HepG2 (cell line): Measurements from ENCODE around the gene PRR15L. TPM values are rescaled to one million over a fixed set of nuclear protein-coding genes. Genes with fewer than 3 reads are reported as not detected.

Source experiments
- CHCHD3 ChIP-seq: sonication (generic); formaldehyde crosslinking; IDR thresholded peaks from 2 replicates; pipeline ENCODE4 v1.8.0; 2022; ENCODE audit warnings: mild to moderate bottlenecking, missing genetic modification reagents, moderate library complexity
- DPF2 ChIP-seq: sonication (generic); formaldehyde crosslinking; IDR thresholded peaks from 2 replicates; pipeline ENCODE4 v1.4.0; 2020; ENCODE audit warnings: mild to moderate bottlenecking, low read depth, missing genetic modification reagents, borderline replicate concordance
- GLI4 ChIP-seq: sonication (generic); formaldehyde crosslinking; IDR thresholded peaks from 2 replicates; pipeline ENCODE4 v1.5.1; 2020; ENCODE audit warnings: missing genetic modification reagents, mild to moderate bottlenecking, moderate library complexity, borderline replicate concordance
- HINFP ChIP-seq: sonication (generic); formaldehyde crosslinking; IDR thresholded peaks from 2 replicates; pipeline ENCODE4 v1.4.0; 2020; ENCODE audit warnings: low read depth, mild to moderate bottlenecking, missing genetic modification reagents
- HMGXB3 ChIP-seq: sonication (generic); formaldehyde crosslinking; IDR thresholded peaks from 2 replicates; pipeline ENCODE4 v1.4.0; 2020; ENCODE audit warnings: missing genetic modification reagents, borderline replicate concordance
- NFRKB ChIP-seq: fragments of 450-650 bp; IDR thresholded peaks from 2 replicates; pipeline ENCODE4 v1.6.1; 2017
- NONO ChIP-seq, 2 experiments: fragments of 450-650 bp in 1 of 2; sonication (generic) in 1 of 2; formaldehyde crosslinking in 1 of 2; IDR thresholded peaks in 1 of 2; conservative IDR thresholded peaks in 1 of 2; 2 replicates each; pipeline versions ENCODE4 v1.6.1 to v1.8.0; 2017 to 2022; ENCODE audit warnings: mild to moderate bottlenecking in 1 of 2, missing genetic modification reagents in 1 of 2, moderate library complexity in 1 of 2
- RAD21 ChIP-seq: fragments of 450-650 bp; formaldehyde crosslinking; IDR thresholded peaks from 2 replicates; pipeline ENCODE4 v1.5.0; 2020; ENCODE audit warnings: mild to moderate bottlenecking
- RFX3 ChIP-seq: IDR thresholded peaks from 2 replicates; pipeline ENCODE4 v1.6.1; 2016; ENCODE audit warnings: missing biosample characterization, missing genetic modification reagents
- SMYD3 ChIP-seq: sonication (generic); formaldehyde crosslinking; IDR thresholded peaks from 2 replicates; pipeline ENCODE4 v1.8.1; 2023; ENCODE audit warnings: mild to moderate bottlenecking, missing genetic modification reagents
- TCF7 ChIP-seq: sonication (generic); IDR thresholded peaks from 2 replicates; pipeline ENCODE4 v1.6.1; 2016; ENCODE audit warnings: antibody characterized with exemption, low read depth
- TFDP1 ChIP-seq: IDR thresholded peaks from 2 replicates; pipeline ENCODE4 v1.6.1; 2016; ENCODE audit warnings: missing compliant biosample characterization, missing genetic modification reagents, borderline replicate concordance
- ZBTB3 ChIP-seq: sonication (generic); formaldehyde crosslinking; IDR thresholded peaks from 2 replicates; pipeline ENCODE4 v1.4.0; 2020; ENCODE audit warnings: low read depth, mild to moderate bottlenecking, moderate library complexity, missing genetic modification reagents, borderline replicate concordance
- ZNF280D ChIP-seq: sonication (generic); formaldehyde crosslinking; IDR thresholded peaks from 2 replicates; pipeline ENCODE4 v1.5.1; 2020; ENCODE audit warnings: mild to moderate bottlenecking, missing genetic modification reagents
- ZNF33A ChIP-seq: sonication (generic); formaldehyde crosslinking; IDR thresholded peaks from 2 replicates; pipeline ENCODE4 v1.5.1; 2020; ENCODE audit warnings: missing genetic modification reagents, mild to moderate bottlenecking, moderate library complexity, borderline replicate concordance
- ZNF543 ChIP-seq: sonication (generic); formaldehyde crosslinking; IDR thresholded peaks from 2 replicates; pipeline ENCODE4 v1.4.0; 2020; ENCODE audit warnings: mild to moderate bottlenecking, missing genetic modification reagents
- ZNF547 ChIP-seq: sonication (generic); formaldehyde crosslinking; IDR thresholded peaks from 2 replicates; pipeline ENCODE4 v1.5.1; 2020; ENCODE audit warnings: mild to moderate bottlenecking, missing genetic modification reagents
- ZNF747 ChIP-seq: sonication (generic); formaldehyde crosslinking; IDR thresholded peaks from 2 replicates; pipeline ENCODE4 v1.8.1; 2023; ENCODE audit warnings: missing genetic modification reagents, mild to moderate bottlenecking, borderline replicate concordance
- polyA plus RNA-seq, 8 experiments: library from polyadenylated mRNA; depleted of rRNA in 3 of 8; stranded (reverse) in 7 of 8; unstranded in 1 of 8; fragments of >200 nt; fragmentation: Illumina TruSeq in 4 of 8; extraction: Trizol in 4 of 8; gene quantifications; 2 replicates each; pipeline versions ENCODE4 v1.2.1 to v1.2.3, GENCODE V29; 2011 to 2016; ENCODE audit warnings: low read depth in 4 of 8, missing spikeins in 1 of 8, mixed read lengths in 1 of 8; ENCODE audit not compliant: insufficient read depth in 1 of 8
- total RNA-seq, 5 experiments: library from RNA; depleted of rRNA; stranded (reverse); fragments of >200 nt; fragmentation: Illumina TruSeq; extraction: Trizol; gene quantifications; 2 replicates each; pipeline ENCODE4 v1.2.3, GENCODE V29; 2016; ENCODE audit warnings: low read depth in 1 of 5

PRR15L gene
- total and polyA plus RNA-seq, 2 of the 13 experiments (the other 11 are each of a cell fraction or from before 2014, with no cell fraction given) = 0.44 to 2.0 TPM

- TF ChIP-seq TCF7 (0 out of 2 replicates have a peak, but pooled peaks have one; percentile 37), ZNF543 (CRISPR knock-in tag) (peak; percentile 88), DPF2 (peak; percentile 37), GLI4 (CRISPR knock-in tag) (peak; percentile 87; the same call in 1 of the 2 replicates), NONO (IDR thresholded peaks at IDR 0.05) (no peak), NONO (CRISPR knock-in tag; conservative IDR thresholded peaks at IDR 0.05) (peak; percentile 90), HINFP (peak; percentile 81), ZBTB3 (CRISPR knock-in tag) (peak; percentile 39; the same call in 1 of the 2 replicates), ZNF33A (CRISPR knock-in tag) (no peak), TFDP1 (CRISPR knock-in tag) (peak; percentile 98), HMGXB3 (CRISPR knock-in tag) (peak; percentile 98), RFX3 (0 out of 2 replicates have a peak, but pooled peaks have one; percentile 18), RAD21 (CRISPR knock-in tag) (peak; percentile 69), ZNF747 (CRISPR knock-in tag) (peak; percentile 81), ZNF547 (peak; percentile 98), ZNF280D (CRISPR knock-in tag) (peak; percentile 92), CHCHD3 (CRISPR knock-in tag) (no peak), SMYD3 (CRISPR knock-in tag) (no peak; the same call in none of the 2 replicates), NFRKB (no peak)
Observed at GRCh38 chr17:47941246-47942095, 16.2 kb downstream of the PRR15L start, which contains the start of gene PNPO (continued).
